GM19397 (cell line): ENCODE measurements around the gene MS4A6E.
"Not testable (repeated sequence)": the region's sequence is repeated elsewhere in the genome, so short reads cannot be mapped to it uniquely, and the experiment has no call there.

ENCODE experiments used
- ATAC-seq: cut with Tn5 transposase; IDR thresholded peaks from one replicate; pipeline ENCODE4 v1.9.1; 2021; ENCODE audit warnings: mild to moderate bottlenecking, moderate library complexity; ENCODE audit not compliant: unreplicated experiment

The MS4A6E gene

DNA sequence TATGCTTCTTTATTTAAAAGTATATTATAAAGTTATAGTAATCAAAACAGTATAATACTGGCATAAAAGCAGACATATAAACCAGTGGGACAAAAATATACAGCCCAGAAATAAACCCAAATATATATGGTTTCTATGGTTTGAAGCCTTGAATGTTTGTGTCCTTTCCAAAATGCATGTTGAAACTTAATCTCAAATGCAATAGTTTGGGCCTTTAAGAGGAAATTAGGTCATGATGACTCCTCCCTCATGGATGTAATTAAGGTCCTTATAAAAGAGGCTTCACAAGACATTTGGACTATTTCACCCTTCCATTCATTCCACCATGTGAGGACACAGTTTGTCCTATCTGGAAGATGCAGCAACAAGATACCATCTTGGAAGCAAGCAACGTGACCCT is at the start of gene MS4A6E:
TSS of gene MS4A6E (plus strand) at position 301 of the 400 bp plus-strand sequence. CDS start 7,641 bp downstream, outside the sequence.
- no peak for ATAC-seq

DNA sequence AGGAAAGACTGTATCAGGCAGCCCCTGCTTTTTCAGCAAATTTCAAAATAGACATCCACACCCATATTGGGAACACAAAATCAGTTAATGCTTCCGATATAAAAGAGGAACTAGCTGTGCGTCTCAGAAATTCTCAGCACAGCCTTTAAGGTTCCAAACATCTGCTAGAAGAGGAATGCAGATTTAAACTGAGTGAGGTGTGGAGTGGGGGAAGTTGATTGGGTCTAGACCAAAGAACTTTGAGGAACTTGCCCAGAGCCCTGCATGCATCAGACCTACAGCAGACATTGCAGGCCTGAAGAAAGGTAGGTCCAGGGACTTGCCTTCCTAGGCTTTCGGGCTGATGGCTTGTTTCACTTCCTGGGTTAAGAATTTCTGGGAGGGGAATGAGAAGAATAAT is 46.6 kb upstream of the MS4A6E start, which contains the start of gene MS4A4A:
TSS of gene MS4A4A (plus strand) at position 255 of the 400 bp plus-strand sequence. CDS start at position 265, 10 bp downstream.
- ATAC-seq: no peak

DNA sequence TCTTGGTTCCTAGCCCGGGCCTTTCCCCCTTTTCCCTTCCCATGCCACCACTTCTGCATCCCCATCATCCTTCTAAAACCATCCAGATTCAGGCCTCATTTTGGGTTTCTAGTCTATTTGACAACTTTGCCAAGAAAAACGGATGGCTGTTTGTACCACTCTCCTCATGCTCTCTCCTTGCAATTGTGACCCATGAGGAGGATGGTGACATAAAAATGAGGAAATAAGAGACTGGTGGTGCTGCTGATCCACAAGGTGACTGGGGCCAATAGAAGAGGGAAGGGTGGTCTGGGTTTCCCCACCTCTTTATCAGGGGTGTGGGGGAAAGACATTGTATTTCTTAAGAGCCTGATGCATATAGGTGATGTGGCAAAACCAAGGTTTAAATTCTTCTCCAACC is 45.6 kb upstream of the MS4A6E start:
- no peak for ATAC-seq

DNA sequence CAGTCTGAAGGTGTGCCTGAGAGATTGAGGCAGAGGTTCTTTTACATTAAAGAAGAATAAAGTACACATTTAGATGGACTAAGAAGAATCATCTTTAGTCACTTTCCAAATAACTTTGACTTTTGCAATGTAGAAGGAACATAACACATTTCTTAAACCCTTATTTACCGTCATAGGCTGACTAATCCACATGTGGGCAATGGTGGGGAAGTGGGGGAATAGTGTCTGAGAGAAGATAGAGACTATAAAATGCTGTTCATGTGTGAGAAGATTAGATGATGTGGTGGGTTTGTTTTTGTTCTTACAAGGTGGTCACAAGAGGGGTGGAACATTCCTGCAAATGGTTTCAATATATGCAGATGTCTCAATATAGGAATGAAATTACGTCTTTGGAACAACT is 44.8 kb upstream of the MS4A6E start:
- ATAC-seq: no peak

DNA sequence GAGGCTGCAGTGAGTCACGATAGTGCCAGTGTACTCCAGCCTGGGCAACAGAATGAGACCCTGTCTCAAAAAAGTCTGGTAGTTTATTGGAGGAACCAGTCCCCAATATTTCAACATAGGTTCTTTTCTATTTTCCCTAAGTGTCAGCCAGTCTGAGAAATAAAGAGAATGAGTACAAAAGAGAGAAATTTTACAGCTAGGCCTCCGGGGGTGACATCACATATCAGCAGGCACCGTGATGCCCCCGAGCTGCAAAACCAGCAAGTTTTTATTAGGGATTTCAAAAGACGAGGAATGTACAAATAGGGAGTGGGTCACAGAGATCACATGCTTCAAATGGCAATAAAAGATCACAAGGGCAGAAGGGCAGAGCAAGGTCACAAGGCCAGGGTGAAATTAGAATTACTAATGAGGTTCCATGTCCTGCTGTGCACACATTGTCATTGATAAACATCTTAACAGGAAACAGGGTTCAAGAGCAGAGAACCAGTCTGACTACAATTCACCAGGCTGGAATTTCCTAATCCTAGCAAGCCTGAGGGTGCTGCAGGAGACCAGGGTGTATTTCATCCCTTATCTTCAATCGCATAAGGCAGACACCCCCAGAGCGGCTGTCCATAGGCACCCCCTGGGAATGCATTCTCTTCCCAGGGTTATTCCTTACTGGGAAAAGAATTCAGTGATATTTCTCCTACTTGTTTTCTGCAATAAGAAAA is 41.5 kb upstream of the MS4A6E start:
- not testable (repeated sequence) for ATAC-seq

DNA sequence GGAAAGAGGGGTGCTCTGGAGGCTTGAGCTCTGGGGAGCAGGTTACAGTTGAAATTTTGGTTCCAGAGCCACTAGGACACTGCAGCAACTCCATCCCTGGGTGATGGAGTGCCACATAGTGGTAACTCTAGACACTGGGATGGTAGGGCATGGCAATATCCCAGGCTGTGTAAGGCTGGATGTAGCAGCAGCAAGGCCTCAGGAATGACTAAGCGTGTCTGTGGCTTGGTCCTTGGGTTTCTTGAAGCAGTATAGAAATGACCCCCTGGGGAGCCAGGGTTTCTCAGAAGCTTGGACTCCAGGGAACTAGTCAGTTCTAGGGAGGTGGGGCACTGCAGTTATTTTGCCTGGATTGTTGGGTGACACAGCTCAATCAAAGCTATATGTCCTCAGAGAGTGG is 38.5 kb upstream of the MS4A6E start:
- no peak for ATAC-seq

- no peak for ATAC-seq
Observed at GRCh38 chr11:60292145-60292544, 34.9 kb upstream of the MS4A6E start.

GRCh38 chr11:60301178-60301577 is 25.9 kb upstream of the MS4A6E start:
- ATAC-seq: no peak

- ATAC-seq: not testable (repeated sequence)
Observed at GRCh38 chr11:60301884-60302283, 25.2 kb upstream of the MS4A6E start.

DNA sequence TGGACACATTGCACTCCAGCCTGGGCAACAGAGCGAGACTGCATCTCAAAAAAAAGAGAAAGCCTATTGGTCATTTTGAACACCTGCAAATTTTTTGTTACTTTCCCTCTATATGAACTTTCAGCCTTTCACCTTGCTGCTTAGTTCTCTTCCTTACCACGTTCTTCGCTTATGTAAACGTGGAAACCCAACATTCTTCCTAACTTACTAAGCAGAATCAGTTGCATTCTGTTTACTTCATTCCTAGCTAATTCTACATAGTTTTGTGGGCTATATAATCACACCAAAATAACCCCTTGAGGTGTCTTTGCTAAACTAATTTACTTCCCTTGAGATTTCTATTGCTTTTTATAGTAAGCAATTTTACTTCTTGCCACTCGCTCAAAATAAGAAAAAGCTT is 23.4 kb upstream of the MS4A6E start:
- no peak for ATAC-seq

- ATAC-seq: no peak
Observed at GRCh38 chr11:60305906-60306619, 21.0 kb upstream of the MS4A6E start.

GRCh38 chr11:60307507-60308195 is 19.4 kb upstream of the MS4A6E start:
- ATAC-seq: no peak

- no peak for ATAC-seq
Observed at GRCh38 chr11:60310407-60310998, 16.6 kb upstream of the MS4A6E start.

- no peak for ATAC-seq
Observed at GRCh38 chr11:60314635-60315321, 12.3 kb upstream of the MS4A6E start.

DNA sequence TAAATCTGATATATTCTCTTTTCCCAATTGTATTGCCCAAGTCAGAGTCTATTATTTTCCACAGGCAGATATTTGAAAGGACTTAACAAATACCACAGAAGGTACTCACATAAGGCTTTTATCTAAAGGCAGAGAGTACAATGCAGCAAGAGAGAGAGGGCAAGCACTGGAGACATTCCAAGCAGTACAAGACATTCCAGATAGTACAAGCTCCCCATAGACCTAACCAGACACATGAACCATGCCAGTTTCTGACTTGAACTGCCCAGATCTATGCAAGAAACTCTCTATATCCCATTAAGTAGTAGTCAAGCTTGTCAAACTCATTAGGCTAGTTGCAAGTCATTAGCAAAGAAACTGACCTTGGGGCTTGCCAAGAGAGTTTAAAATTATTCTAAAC is 11.2 kb upstream of the MS4A6E start:
- ATAC-seq: no peak

- ATAC-seq: no peak
Observed at GRCh38 chr11:60316317-60316716, 10.7 kb upstream of the MS4A6E start.

GRCh38 chr11:60318726-60319125 is 8.3 kb upstream of the MS4A6E start:
- no peak for ATAC-seq

DNA sequence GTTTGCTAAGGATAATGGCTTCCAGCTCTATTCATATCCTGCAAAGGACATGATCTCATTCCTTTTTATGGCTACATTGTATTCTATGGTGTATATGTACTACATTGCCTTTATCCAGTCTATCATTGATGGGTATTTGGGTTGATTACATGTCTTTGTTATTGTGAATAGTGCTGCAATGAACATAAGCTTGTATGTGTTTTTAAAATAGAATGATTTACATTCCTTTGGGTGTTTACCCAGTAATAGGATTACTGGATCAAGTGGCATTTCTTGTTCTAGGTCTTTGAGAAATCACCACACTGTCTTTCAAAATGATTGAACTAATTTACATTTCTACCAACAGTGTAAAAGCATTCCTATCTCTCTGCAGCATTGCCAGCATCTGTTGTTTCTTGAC is 6.0 kb upstream of the MS4A6E start:
- ATAC-seq: no peak

GRCh38 chr11:60328460-60328859 is 1.4 kb downstream of the MS4A6E start:
- ATAC-seq: no peak

DNA sequence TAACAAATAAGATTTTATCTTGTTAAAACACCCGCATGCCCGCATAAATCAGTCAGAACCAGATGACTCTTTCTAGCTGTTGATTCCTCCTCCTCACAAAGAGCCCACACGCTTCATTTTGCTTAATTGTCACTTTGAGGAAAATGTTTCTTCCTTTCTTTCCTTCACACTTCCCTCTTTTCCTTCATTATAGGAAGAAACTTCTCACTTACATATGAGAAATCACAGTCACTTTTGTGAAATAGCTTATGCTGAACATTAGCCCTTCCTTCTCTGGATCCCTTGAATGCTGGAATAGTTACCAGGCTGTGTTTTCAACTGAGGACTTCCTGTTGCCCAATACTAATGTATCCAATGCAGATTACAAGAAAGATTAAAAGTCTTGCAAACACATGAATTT is 5.8 kb downstream of the MS4A6E start:
- no peak for ATAC-seq
